GM23338 (cell line): Measurements from ENCODE around the gene QPCTL.

Experiments
- EZH2 ChIP-seq: fragments of 200-600 bp; sonication (generic); IDR thresholded peaks from one replicate; pipeline ENCODE4 v1.8.0; 2017; ENCODE audit warnings: antibody characterized with exemption, mild to moderate bottlenecking, low read depth; ENCODE audit not compliant: unreplicated experiment
- TF ChIP-seq, protein P1 (sequence below), 2 experiments: fragments of 200-600 bp in 1 of 2; sonication (generic) in 1 of 2; conservative IDR thresholded peaks; 2 replicates each; pipeline versions ENCODE4 v1.5.1 to v1.6.1; 2016 to 2017; ENCODE audit warnings: antibody characterized with exemption in 2 of 2, low read depth in 2 of 2, mild to moderate bottlenecking in 2 of 2, moderate library complexity in 1 of 2

DNA sequence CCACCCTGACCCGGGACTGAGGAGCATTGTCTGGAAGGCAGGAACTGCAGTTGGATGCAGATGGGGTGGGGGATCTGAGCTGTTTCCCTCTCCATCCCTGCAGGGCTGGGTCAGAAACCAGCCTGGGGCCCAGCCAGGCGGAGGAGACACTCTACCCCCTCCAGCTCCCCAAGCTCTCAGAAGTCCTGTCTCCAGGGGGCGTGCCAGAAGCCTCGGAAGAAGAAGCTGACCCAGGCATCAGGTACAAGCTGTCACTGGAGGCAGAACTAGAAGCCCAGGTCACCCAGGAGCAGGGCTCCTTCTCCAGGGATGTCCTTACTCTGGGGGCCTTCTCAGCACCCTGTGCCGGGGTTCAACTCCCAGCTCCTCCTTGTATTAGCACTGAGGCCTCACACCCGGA is 61.1 kb downstream of the QPCTL start:
- TF ChIP-seq, protein P1, sequence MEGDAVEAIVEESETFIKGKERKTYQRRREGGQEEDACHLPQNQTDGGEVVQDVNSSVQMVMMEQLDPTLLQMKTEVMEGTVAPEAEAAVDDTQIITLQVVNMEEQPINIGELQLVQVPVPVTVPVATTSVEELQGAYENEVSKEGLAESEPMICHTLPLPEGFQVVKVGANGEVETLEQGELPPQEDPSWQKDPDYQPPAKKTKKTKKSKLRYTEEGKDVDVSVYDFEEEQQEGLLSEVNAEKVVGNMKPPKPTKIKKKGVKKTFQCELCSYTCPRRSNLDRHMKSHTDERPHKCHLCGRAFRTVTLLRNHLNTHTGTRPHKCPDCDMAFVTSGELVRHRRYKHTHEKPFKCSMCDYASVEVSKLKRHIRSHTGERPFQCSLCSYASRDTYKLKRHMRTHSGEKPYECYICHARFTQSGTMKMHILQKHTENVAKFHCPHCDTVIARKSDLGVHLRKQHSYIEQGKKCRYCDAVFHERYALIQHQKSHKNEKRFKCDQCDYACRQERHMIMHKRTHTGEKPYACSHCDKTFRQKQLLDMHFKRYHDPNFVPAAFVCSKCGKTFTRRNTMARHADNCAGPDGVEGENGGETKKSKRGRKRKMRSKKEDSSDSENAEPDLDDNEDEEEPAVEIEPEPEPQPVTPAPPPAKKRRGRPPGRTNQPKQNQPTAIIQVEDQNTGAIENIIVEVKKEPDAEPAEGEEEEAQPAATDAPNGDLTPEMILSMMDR (conservative IDR thresholded peaks at IDR 0.05; ENCODE audit: low read depth in 2 of 2), result peak; percentile 45 to 69
- TF ChIP-seq EZH2, result no peak
